UCSD-AML1 (cell line): ENCODE measurements around the gene HCFC1R1.

Source experiments
- DNase-seq: peaks from one replicate; lab custom pipeline; 2025; ENCODE audit not compliant: unreplicated experiment; lab: John Stamatoyannopoulos, UW

Gene HCFC1R1

GRCh38 chr16:3035972-3036725, 12.4 kb upstream of the HCFC1R1 start:
- DNase-seq = no peak

- DNase-seq = no peak
Measured at GRCh38 chr16:3035289-3035971, 11.7 kb upstream of the HCFC1R1 start.

- DNase-seq = no peak
Measured at GRCh38 chr16:3032624-3033023, 8.9 kb upstream of the HCFC1R1 start.

- no peak for DNase-seq
Measured at GRCh38 chr16:3030222-3031212, 6.8 kb upstream of the HCFC1R1 start.

GRCh38 chr16:3029491-3030221, 5.9 kb upstream of the HCFC1R1 start:
- DNase-seq = no peak

GRCh38 chr16:3028716-3029319, 5.1 kb upstream of the HCFC1R1 start:
- no peak for DNase-seq

- DNase-seq = peak; percentile 87
Measured at GRCh38 chr16:3027983-3028715, 4.4 kb upstream of the HCFC1R1 start.

GRCh38 chr16:3027489-3027795, 3.7 kb upstream of the HCFC1R1 start:
- DNase-seq = no peak

GRCh38 chr16:3026609-3027488, 3.1 kb upstream of the HCFC1R1 start:
- no peak for DNase-seq

- DNase-seq = no peak
Measured at GRCh38 chr16:3026003-3026378, 2.2 kb upstream of the HCFC1R1 start.

- DNase-seq = no peak
Measured at GRCh38 chr16:3025032-3026002, 1.6 kb upstream of the HCFC1R1 start.

GRCh38 chr16:3023415-3023668, 400 bp downstream of the HCFC1R1 start:
- no peak for DNase-seq

GRCh38 chr16:3022684-3023414, 893 bp downstream of the HCFC1R1 start:
- peak; percentile 40 for DNase-seq

GRCh38 chr16:3022208-3022683, 1.5 kb downstream of the HCFC1R1 start:
- peak; percentile 63 for DNase-seq

- peak; percentile 79 for DNase-seq
Measured at GRCh38 chr16:3021449-3022207, 2.1 kb downstream of the HCFC1R1 start.
